OCI-LY7 (cell line): ENCODE data around the gene HTT.

ENCODE experiments used
- CTCF ChIP-seq: fragments of 200-600 bp; sonication (generic); conservative IDR thresholded peaks from 2 replicates; pipeline ENCODE4 v1.5.1; 2014; ENCODE audit warnings: mild to moderate bottlenecking, antibody characterized with exemption, low read length, moderate library complexity, mixed read lengths
- EZH2phosphoT487 ChIP-seq: fragments of 200-600 bp; sonication (generic); IDR thresholded peaks from 2 replicates; pipeline ENCODE4 v1.6.1; 2018; ENCODE audit warnings: low read depth, borderline replicate concordance, mild to moderate bottlenecking, mixed run types, antibody characterized with exemption, low read length, moderate library complexity, mixed read lengths

- no peak for TF ChIP-seq CTCF
- TF ChIP-seq EZH2phosphoT487 = no peak
Measured at GRCh38 chr4:3160438-3160837, 86.0 kb downstream of the HTT start.
